Suppressor macrophage treated with lipopolysaccharide for 4 hours (primary cell): ENCODE measurements around the gene PPP1R15B.

Experiments used
- DNase-seq: peaks from one replicate; pipeline ENCODE4 v3.0.0-alpha.2; 2020

Gene PPP1R15B

GRCh38 chr1:204411451-204412204 is at the start of gene PPP1R15B:
TSS of gene PPP1R15B (minus strand) at chr1:204411817. CDS start at chr1:204411411, 406 bp downstream.
- DNase-seq: peak; percentile 99

GRCh38 chr1:204460346-204460745 is 48.7 kb upstream of the PPP1R15B start:
- no peak for DNase-seq

GRCh38 chr1:204459706-204460105 is 48.1 kb upstream of the PPP1R15B start:
- no peak for DNase-seq

GRCh38 chr1:204457666-204458065 is 46.0 kb upstream of the PPP1R15B start:
- no peak for DNase-seq

- no peak for DNase-seq
Measured at GRCh38 chr1:204456826-204457442, 45.3 kb upstream of the PPP1R15B start.

GRCh38 chr1:204455831-204456145 is 44.2 kb upstream of the PPP1R15B start:
- DNase-seq: no peak

- no peak for DNase-seq
Measured at GRCh38 chr1:204455063-204455830, 43.6 kb upstream of the PPP1R15B start.

- DNase-seq: no peak
Measured at GRCh38 chr1:204454476-204454875, 42.9 kb upstream of the PPP1R15B start.

GRCh38 chr1:204453141-204453772 is 41.6 kb upstream of the PPP1R15B start:
- no peak for DNase-seq

GRCh38 chr1:204451352-204452124 is 39.9 kb upstream of the PPP1R15B start:
- DNase-seq: no peak

- DNase-seq: no peak
Measured at GRCh38 chr1:204450461-204451257, 39.0 kb upstream of the PPP1R15B start.

GRCh38 chr1:204449678-204450280 is 38.2 kb upstream of the PPP1R15B start:
- no peak for DNase-seq

- DNase-seq: no peak
Measured at GRCh38 chr1:204448991-204449677, 37.5 kb upstream of the PPP1R15B start.

- no peak for DNase-seq
Measured at GRCh38 chr1:204448344-204448964, 36.8 kb upstream of the PPP1R15B start.

GRCh38 chr1:204447736-204448135 is 36.1 kb upstream of the PPP1R15B start:
- DNase-seq: no peak

GRCh38 chr1:204447190-204447589 is 35.6 kb upstream of the PPP1R15B start:
- no peak for DNase-seq

- peak; percentile 84 for DNase-seq
Measured at GRCh38 chr1:204446413-204447111, 34.9 kb upstream of the PPP1R15B start.

- DNase-seq: peak; percentile 54
Measured at GRCh38 chr1:204445860-204446412, 34.3 kb upstream of the PPP1R15B start.
